Adipocyte (in vitro differentiated cells): ENCODE results near the gene TMC8.

ENCODE experiments used
- DNase-seq: peaks from one replicate; pipeline ENCODE4 v3.0.0-alpha.2; 2015; ENCODE audit warnings: low read depth
- H3K27me3 ChIP-seq: replicated peaks from 2 replicates; pipeline ENCODE4 v1.7.0; 2013; ENCODE audit warnings: mild to moderate bottlenecking, low read length, moderate library complexity; ENCODE audit not compliant: control insufficient read depth, insufficient read depth
- H3K36me3 ChIP-seq: 2 replicates; pipeline ENCODE4 v1.7.0; 2013; ENCODE audit warnings: low read length, mild to moderate bottlenecking, moderate library complexity; ENCODE audit not compliant: control insufficient read depth, insufficient read depth, severe bottlenecking
- H3K4me1 ChIP-seq: 2 replicates; pipeline ENCODE4 v1.7.0; 2013; ENCODE audit warnings: mild to moderate bottlenecking, low read length, moderate library complexity; ENCODE audit not compliant: control insufficient read depth, insufficient read depth
- H3K4me3 ChIP-seq: 2 replicates; pipeline ENCODE4 v1.7.0; 2013; ENCODE audit warnings: mild to moderate bottlenecking, low read length, moderate library complexity
- H3K9ac ChIP-seq: 2 replicates; pipeline ENCODE4 v1.7.0; 2013; ENCODE audit warnings: mild to moderate bottlenecking, low read length, moderate library complexity
- H3K9me3 ChIP-seq: 2 replicates; pipeline ENCODE4 v1.7.0; 2013; ENCODE audit warnings: mild to moderate bottlenecking, low read length, moderate library complexity; ENCODE audit not compliant: control insufficient read depth

The TMC8 gene

GRCh38 chr17:78125976-78126894 is 4.3 kb upstream of the TMC8 start:
- no peak overlapping the region for H3K9ac ChIP-seq
- DNase-seq = no peak
- no peaks in the 10 kb centered on the region for H3K9me3 ChIP-seq
- no peaks in the 10 kb centered on the region for H3K36me3 ChIP-seq
- peaks cover 12% of the 10 kb centered on the region for H3K4me1 ChIP-seq
- H3K4me3 ChIP-seq = no peak overlapping the region
- H3K27me3 ChIP-seq = peaks cover 20% of the 10 kb centered on the region

GRCh38 chr17:78126895-78127238 is 3.7 kb upstream of the TMC8 start:
- peaks cover 12% of the 10 kb centered on the region for H3K4me1 ChIP-seq
- H3K4me3 ChIP-seq = no peak overlapping the region
- H3K9ac ChIP-seq = peak overlapping the region; percentile 58
- H3K27me3 ChIP-seq = peaks cover 20% of the 10 kb centered on the region
- no peaks in the 10 kb centered on the region for H3K9me3 ChIP-seq
- DNase-seq = no peak
- H3K36me3 ChIP-seq = no peaks in the 10 kb centered on the region

DNA sequence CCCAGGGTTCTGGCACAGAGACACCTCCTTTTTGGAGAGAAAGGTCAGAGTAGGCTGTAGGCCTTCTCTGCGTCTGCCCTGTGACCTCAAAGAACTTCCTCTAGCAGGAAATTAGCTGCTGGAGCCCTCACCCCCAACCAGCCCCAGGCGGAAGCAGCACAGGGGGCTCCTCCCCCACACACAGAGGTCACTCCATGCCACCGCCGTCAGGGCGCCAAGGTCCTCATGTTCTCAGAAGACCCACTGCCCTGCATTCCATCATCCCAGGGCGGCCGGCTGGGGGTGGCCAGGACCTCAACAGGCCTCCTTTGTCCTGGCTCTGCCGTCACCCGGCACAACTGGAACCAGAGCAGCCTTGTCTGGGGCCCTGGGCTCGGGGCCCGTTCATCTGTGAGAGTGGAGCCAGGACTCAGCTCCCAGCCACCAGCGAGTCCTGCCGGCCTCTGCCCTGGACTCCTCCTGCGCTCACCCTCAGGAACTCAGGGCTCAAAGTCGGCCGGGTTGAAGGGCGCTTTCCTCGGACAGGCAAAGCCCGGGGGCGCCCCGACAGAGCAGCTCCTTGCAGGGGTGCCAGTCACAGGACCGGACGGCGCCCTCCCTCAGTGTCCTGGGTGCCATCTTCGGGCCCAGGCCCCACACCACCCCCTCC is 3.2 kb upstream of the TMC8 start:
- Histone ChIP-seq H3K4me3 (peak overlapping the region; percentile 63), H3K27me3 (peaks cover 20% of the 10 kb centered on the region)
- DNase-seq = no peak

GRCh38 chr17:78127888-78128550 is 2.6 kb upstream of the TMC8 start:
- no peaks in the 10 kb centered on the region for H3K9me3 ChIP-seq
- peak; percentile 10 for DNase-seq
- peak overlapping the region; percentile 63 for H3K4me3 ChIP-seq
- H3K27me3 ChIP-seq = peaks cover 20% of the 10 kb centered on the region
- peaks cover 12% of the 10 kb centered on the region for H3K4me1 ChIP-seq
- no peaks in the 10 kb centered on the region for H3K36me3 ChIP-seq
- peak overlapping the region; percentile 58 for H3K9ac ChIP-seq

More for the DNA sequence above, 3.2 kb upstream of the TMC8 start:
- Histone ChIP-seq H3K36me3 (no peaks in the 10 kb centered on the region), H3K9me3 (no peaks in the 10 kb centered on the region), H3K4me1 (peaks cover 12% of the 10 kb centered on the region), H3K9ac (peak overlapping the region; percentile 58)

GRCh38 chr17:78128551-78129350 is 1.8 kb upstream of the TMC8 start, which contains the start of gene TMC6:
TSS of gene TMC6 (minus strand) at chr17:78128755. CDS start at chr17:78126832, 1,923 bp downstream.
- Histone ChIP-seq H3K9ac (peak within 1 kb of the TSS; percentile 58), H3K9me3 (no peaks in the 10 kb centered on the region), H3K4me3 (peak within 1 kb of the TSS; percentile 63), H3K4me1 (peaks cover 12% of the 10 kb centered on the region), H3K36me3 (no peaks in the 10 kb centered on the region), H3K27me3 (peaks cover 26% of the 10 kb centered on the region)
- peak; percentile 44 for DNase-seq

DNA sequence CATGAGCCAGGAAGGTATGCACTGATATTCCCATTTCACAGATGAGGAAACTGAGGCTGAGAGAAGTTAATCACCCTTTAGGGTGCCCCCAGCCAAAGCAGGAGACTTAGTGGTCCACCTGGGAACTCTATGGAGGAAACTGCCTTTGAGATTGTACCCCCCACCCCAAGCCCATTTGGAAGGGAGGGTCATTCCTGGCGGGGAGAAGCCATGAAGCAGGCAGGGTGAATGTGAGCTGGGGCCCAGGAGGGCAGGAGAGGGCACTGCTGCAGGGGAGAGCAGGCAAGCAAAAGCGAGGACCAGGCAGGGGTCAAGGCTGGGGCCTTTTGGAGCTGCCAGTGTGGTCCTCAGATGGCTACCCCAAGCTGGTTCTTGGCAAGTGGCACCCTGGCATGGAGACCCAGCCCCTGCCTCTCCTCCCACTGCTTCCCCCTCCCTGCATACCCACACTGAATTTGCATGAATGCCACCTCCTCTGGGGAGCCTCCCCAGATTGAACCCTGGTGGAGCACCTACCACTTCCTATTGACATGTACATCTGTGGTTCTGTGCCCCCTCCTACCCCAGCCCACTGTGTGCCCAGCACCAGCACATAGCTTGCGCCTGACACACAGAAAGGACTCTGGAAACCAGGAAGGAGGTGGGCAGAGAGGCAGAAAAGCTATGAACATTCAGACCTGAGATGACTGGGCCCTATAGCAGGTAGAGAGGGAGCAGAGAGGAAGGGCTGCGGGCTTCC is 1.1 kb upstream of the TMC8 start:
- Histone ChIP-seq H3K9ac (no peak overlapping the region), H3K4me3 (no peak overlapping the region), H3K4me1 (peaks cover 12% of the 10 kb centered on the region), H3K27me3 (peaks cover 33% of the 10 kb centered on the region), H3K36me3 (no peaks in the 10 kb centered on the region), H3K9me3 (no peaks in the 10 kb centered on the region)
- no peak for DNase-seq

DNA sequence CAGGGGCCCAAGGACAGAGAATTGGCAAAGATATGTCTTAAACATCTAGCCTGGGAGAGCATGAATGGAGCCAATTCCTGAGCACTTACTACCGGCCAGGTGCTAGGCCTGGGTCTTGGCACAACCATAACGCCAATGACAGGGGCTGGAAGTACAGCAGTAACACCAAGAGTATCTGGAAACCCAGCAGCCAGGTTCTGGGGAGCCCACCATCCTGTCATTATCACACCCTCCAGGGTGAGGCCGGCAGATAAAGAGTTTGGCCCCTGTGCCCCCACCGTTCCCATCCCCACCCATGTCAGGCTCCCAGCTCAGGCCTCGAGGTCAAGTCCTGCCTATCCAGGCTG is 508 bp upstream of the TMC8 start:
- no peak overlapping the region for H3K9ac ChIP-seq
- peaks cover 35% of the 10 kb centered on the region for H3K27me3 ChIP-seq
- no peaks in the 10 kb centered on the region for H3K36me3 ChIP-seq
- H3K4me3 ChIP-seq = no peak overlapping the region
- H3K4me1 ChIP-seq = peaks cover 12% of the 10 kb centered on the region
- DNase-seq = no peak
- no peaks in the 10 kb centered on the region for H3K9me3 ChIP-seq

- Histone ChIP-seq H3K4me3 (no peak overlapping the region), H3K4me1 (peaks cover 12% of the 10 kb centered on the region), H3K9ac (no peak overlapping the region), H3K9me3 (no peaks in the 10 kb centered on the region), H3K36me3 (no peaks in the 10 kb centered on the region), H3K27me3 (peaks cover 35% of the 10 kb centered on the region)
- no peak for DNase-seq
Observed at GRCh38 chr17:78131172-78132083, 857 bp downstream of the TMC8 start.

GRCh38 chr17:78132084-78132676 is 1.6 kb downstream of the TMC8 start:
- Histone ChIP-seq H3K9me3 (no peaks in the 10 kb centered on the region), H3K4me1 (peaks cover 9% of the 10 kb centered on the region), H3K4me3 (no peak overlapping the region), H3K27me3 (peaks cover 35% of the 10 kb centered on the region), H3K36me3 (no peaks in the 10 kb centered on the region), H3K9ac (no peak overlapping the region)
- DNase-seq = no peak
